Hematopoietic multipotent progenitor cell treated with erythropoietin and hydrocortisone succinate and interleukin-3 and kit ligand, for 6 days (in vitro differentiated cells): ENCODE data around the gene TMEM176A.
A peak's percentile ranks its signal among the peaks of the same experiment; 100 is the strongest.

Source experiments
- DNase-seq: peaks from one replicate; pipeline ENCODE4 v3.0.0-alpha.2; 2015

Gene TMEM176A

GRCh38 chr7:150850273-150850672 is 49.7 kb downstream of the TMEM176A start:
- no peak for DNase-seq

- no peak for DNase-seq
Observed at GRCh38 chr7:150851492-150852370, 51.2 kb downstream of the TMEM176A start.

GRCh38 chr7:150852371-150852905 is 51.9 kb downstream of the TMEM176A start, which contains the start of gene AOC1:
Gene AOC1, plus strand, starts transcription at chr7:150852517. Its CDS starts 3,954 bp downstream, at chr7:150856471.
- DNase-seq, result peak; percentile 18

- DNase-seq, result no peak
Observed at GRCh38 chr7:150854066-150855000, 53.8 kb downstream of the TMEM176A start.
